ENCODE results near the gene ZNF217. TPM values are rescaled to one million over a fixed set of nuclear protein-coding genes. Genes with fewer than 3 reads are reported as not detected.

The ZNF217 gene
- total and polyA plus RNA-seq, 9 of the 15 experiments (the other 6 are each of a cell fraction or from before 2014, with no cell fraction given) = 3.0 to 41.8 (median 16.8) TPM

- no peak for TF ChIP-seq NR0B1 (IDR thresholded peaks at IDR 0.05; ENCODE audit: partially characterized antibody)
- no peak for TF ChIP-seq E2F1 (CRISPR knock-in tag; IDR thresholded peaks at IDR 0.05)
- no peak for TF ChIP-seq SMAD1 (IDR thresholded peaks at IDR 0.05; ENCODE audit: low read depth, low read length, partially characterized antibody)
- TF ChIP-seq TFAP4 (CRISPR knock-in tag; IDR thresholded peaks at IDR 0.05; ENCODE audit: borderline replicate concordance) = peak; percentile 80
- TF ChIP-seq PPARD (CRISPR knock-in tag; IDR thresholded peaks at IDR 0.05) = no peak
- TF ChIP-seq ZNF277 (CRISPR knock-in tag; IDR thresholded peaks at IDR 0.05; ENCODE audit: borderline replicate concordance) = no peak
- no peak for TF ChIP-seq RBM22 (IDR thresholded peaks at IDR 0.05; ENCODE audit: low read depth, low read length, poor library complexity, severe bottlenecking)
- no peak for TF ChIP-seq NFE2 (IDR thresholded peaks at IDR 0.05; ENCODE audit: low read depth)
- no peak for TF ChIP-seq HNRNPK (IDR thresholded peaks at IDR 0.05; ENCODE audit: low read depth, low read length, poor library complexity, severe bottlenecking)
- TF ChIP-seq ZNF830 (CRISPR knock-in tag; IDR thresholded peaks at IDR 0.05) = no peak
- TF ChIP-seq ZNF24 (IDR thresholded peaks at IDR 0.05) = no peak
- no peak for TF ChIP-seq ZNF77 (CRISPR knock-in tag; IDR thresholded peaks at IDR 0.05)
- no peak for TF ChIP-seq ZBTB9 (CRISPR knock-in tag; IDR thresholded peaks at IDR 0.05)
- TF ChIP-seq HIVEP1 (CRISPR knock-in tag; IDR thresholded peaks at IDR 0.05) = no peak
- peak; percentile 73 for TF ChIP-seq USF1 (CRISPR knock-in tag; IDR thresholded peaks at IDR 0.05)
- no peak for TF ChIP-seq ZNF124 (CRISPR knock-in tag; IDR thresholded peaks at IDR 0.05)
- no peak for TF ChIP-seq ZNF239 (CRISPR knock-in tag; IDR thresholded peaks at IDR 0.05)
- no peak for TF ChIP-seq ZKSCAN8 (CRISPR knock-in tag; IDR thresholded peaks at IDR 0.05)
- no peak for TF ChIP-seq HSF4 (CRISPR knock-in tag; IDR thresholded peaks at IDR 0.05; ENCODE audit: borderline replicate concordance)
- TF ChIP-seq RBM17 (IDR thresholded peaks at IDR 0.05; ENCODE audit: borderline replicate concordance, low read depth, low read length) = no peak
- TF ChIP-seq HDAC6 (IDR thresholded peaks at IDR 0.05; ENCODE audit: low read depth, low read length) = no peak
Measured at GRCh38 chr20:53594068-53595017, 704 bp upstream of the ZNF217 start (continued).
